OCI-LY1 (cell line): ENCODE data around the gene OTOF.

Source experiments
- H2AFZ ChIP-seq: fragments of 200-600 bp; sonication (generic), shearing (Covaris generic); 2 replicates; pipeline ENCODE4 v1.6.0; 2014; ENCODE audit warnings: antibody characterized with exemption, mild to moderate bottlenecking, low read length
- H3F3A ChIP-seq: fragments of 200-600 bp; sonication (generic), shearing (Covaris generic); 2 replicates; pipeline ENCODE4 v1.6.0; 2014; ENCODE audit warnings: mild to moderate bottlenecking, antibody characterized with exemption, low read length, moderate library complexity; ENCODE audit not compliant: insufficient read depth
- H3K27ac ChIP-seq: fragments of 200-600 bp; sonication (generic); 2 replicates; pipeline ENCODE4 v1.5.1; 2014; ENCODE audit warnings: low read length, mixed run types, mild to moderate bottlenecking, low read depth; ENCODE audit not compliant: poor library complexity, severe bottlenecking
- H3K27me3 ChIP-seq: fragments of 200-600 bp; sonication (generic); 2 replicates; pipeline ENCODE4 v1.6.0; 2014; ENCODE audit warnings: antibody characterized with exemption, mild to moderate bottlenecking, low read length, moderate library complexity; ENCODE audit not compliant: insufficient read depth
- H3K36me3 ChIP-seq: fragments of 200-600 bp; sonication (generic); 2 replicates; pipeline ENCODE4 v1.6.1; 2014; ENCODE audit warnings: mild to moderate bottlenecking, antibody characterized with exemption, low read length, moderate library complexity, mixed read lengths; ENCODE audit not compliant: insufficient read depth
- H3K4me1 ChIP-seq: fragments of 200-600 bp; sonication (generic); 2 replicates; pipeline ENCODE4 v1.5.1; 2014; ENCODE audit warnings: mild to moderate bottlenecking, low read length, moderate library complexity; ENCODE audit not compliant: insufficient read depth, severe bottlenecking
- H3K4me2 ChIP-seq: fragments of 200-600 bp; sonication (generic), shearing (Covaris generic); 2 replicates; pipeline ENCODE4 v1.6.1; 2014; ENCODE audit warnings: low read length
- H3K4me3 ChIP-seq: fragments of 200-600 bp; sonication (generic); 2 replicates; pipeline ENCODE4 v1.5.1; 2014; ENCODE audit warnings: low read length, low read depth, mild to moderate bottlenecking, mixed read lengths; ENCODE audit not compliant: poor library complexity, severe bottlenecking
- H3K79me2 ChIP-seq: fragments of 200-600 bp; shearing (Covaris generic); 2 replicates; pipeline ENCODE4 v1.6.1; 2016; ENCODE audit warnings: mixed run types, low read length, mixed read lengths; ENCODE audit not compliant: insufficient read depth
- H3K9ac ChIP-seq: fragments of 200-600 bp; sonication (generic), shearing (Covaris generic); 2 replicates; pipeline ENCODE4 v1.6.1; 2014; ENCODE audit warnings: mild to moderate bottlenecking, low read length, mixed read lengths
- H3K9me2 ChIP-seq: fragments of 200-600 bp; sonication (generic), shearing (Covaris generic); 2 replicates; pipeline ENCODE4 v1.6.1; 2014; ENCODE audit warnings: low read depth, mild to moderate bottlenecking, low read length, mixed read lengths
- H3K9me3 ChIP-seq: fragments of 200-600 bp; shearing (Covaris generic); 2 replicates; pipeline ENCODE4 v1.6.1; 2014; ENCODE audit warnings: low read length, mixed read lengths
- H4K20me1 ChIP-seq: fragments of 200-600 bp; sonication (generic), shearing (Covaris generic); 2 replicates; pipeline ENCODE4 v1.6.0; 2016; ENCODE audit warnings: mild to moderate bottlenecking, low read length; ENCODE audit not compliant: insufficient read depth
- EZH2 ChIP-seq: fragments of 200-600 bp; sonication (generic), shearing (Covaris generic); IDR thresholded peaks from 2 replicates; pipeline ENCODE4 v1.8.0; 2017; ENCODE audit warnings: borderline replicate concordance, mixed run types, mild to moderate bottlenecking, antibody characterized with exemption, low read length, moderate library complexity, mixed read lengths
- TF ChIP-seq, protein P1 (sequence below): fragments of 200-600 bp; sonication (generic), shearing (Covaris generic); IDR thresholded peaks from 2 replicates; pipeline ENCODE4 v1.5.1; 2017; ENCODE audit warnings: mild to moderate bottlenecking, antibody characterized with exemption, low read length, moderate library complexity, mixed read lengths

Gene OTOF

DNA sequence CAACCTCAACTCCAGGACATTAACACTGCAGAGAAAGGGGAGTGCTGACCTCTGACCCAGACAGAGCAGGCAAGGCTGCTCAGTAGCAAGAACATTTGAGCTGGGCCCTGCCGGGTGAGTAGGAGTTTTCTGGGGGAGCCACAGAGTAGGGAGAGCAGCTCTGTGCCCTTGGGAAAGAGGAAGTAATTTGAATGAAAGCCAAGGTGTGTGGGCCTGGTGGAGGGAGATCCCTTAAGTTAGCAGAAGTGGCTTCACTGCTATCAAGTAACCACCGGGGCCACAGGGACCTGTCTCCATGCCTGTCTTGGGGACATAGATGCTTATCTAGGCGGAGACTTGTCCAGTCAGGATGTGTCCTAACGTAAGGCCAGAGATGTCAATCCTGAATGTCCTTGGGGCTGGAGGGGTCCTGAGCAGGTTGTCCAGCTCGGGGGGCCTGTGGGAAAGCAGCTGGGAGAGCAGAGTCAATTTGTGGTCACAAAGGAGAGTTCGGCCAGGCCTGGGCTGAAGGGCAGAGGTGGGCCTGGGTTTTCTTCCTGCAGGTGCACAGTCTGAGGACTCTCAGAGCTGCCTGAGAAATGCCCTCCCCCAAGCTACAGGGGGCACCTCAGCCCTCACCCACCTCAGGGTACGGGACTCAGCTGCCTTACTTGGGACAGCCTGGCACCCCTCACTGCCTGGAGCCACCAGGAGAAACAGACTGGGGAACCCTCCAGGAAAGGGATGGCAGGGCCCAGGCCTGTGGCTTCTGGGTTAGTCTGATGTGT lies 15.0 kb upstream of the OTOF start:
- no peak for TF ChIP-seq EZH2
- TF ChIP-seq, protein P1, sequence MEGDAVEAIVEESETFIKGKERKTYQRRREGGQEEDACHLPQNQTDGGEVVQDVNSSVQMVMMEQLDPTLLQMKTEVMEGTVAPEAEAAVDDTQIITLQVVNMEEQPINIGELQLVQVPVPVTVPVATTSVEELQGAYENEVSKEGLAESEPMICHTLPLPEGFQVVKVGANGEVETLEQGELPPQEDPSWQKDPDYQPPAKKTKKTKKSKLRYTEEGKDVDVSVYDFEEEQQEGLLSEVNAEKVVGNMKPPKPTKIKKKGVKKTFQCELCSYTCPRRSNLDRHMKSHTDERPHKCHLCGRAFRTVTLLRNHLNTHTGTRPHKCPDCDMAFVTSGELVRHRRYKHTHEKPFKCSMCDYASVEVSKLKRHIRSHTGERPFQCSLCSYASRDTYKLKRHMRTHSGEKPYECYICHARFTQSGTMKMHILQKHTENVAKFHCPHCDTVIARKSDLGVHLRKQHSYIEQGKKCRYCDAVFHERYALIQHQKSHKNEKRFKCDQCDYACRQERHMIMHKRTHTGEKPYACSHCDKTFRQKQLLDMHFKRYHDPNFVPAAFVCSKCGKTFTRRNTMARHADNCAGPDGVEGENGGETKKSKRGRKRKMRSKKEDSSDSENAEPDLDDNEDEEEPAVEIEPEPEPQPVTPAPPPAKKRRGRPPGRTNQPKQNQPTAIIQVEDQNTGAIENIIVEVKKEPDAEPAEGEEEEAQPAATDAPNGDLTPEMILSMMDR, result no peak
- Histone ChIP-seq H3K9me2 (no peaks in the 10 kb centered on the region), H4K20me1 (no peaks in the 10 kb centered on the region), H3K9me3 (no peaks in the 10 kb centered on the region), H3K4me2 (no peak overlapping the region), H3K4me1 (no peaks in the 10 kb centered on the region), H3K36me3 (no peaks in the 10 kb centered on the region), H3K9ac (no peak overlapping the region), H3F3A (no peaks in the 10 kb centered on the region), H3K27me3 (no peaks in the 10 kb centered on the region), H3K4me3 (no peak overlapping the region), H3K79me2 (no peaks in the 10 kb centered on the region), H3K27ac (no peak overlapping the region), H2AFZ (no peak overlapping the region)

- Histone ChIP-seq H4K20me1 (no peaks in the 10 kb centered on the region), H3K36me3 (no peaks in the 10 kb centered on the region), H3K4me2 (no peak overlapping the region), H3K79me2 (no peaks in the 10 kb centered on the region), H3K27me3 (no peaks in the 10 kb centered on the region), H3K4me3 (no peak overlapping the region), H3K27ac (no peak overlapping the region), H3K9me3 (no peaks in the 10 kb centered on the region), H2AFZ (no peak overlapping the region), H3K9ac (no peak overlapping the region), H3F3A (no peaks in the 10 kb centered on the region), H3K9me2 (no peaks in the 10 kb centered on the region), H3K4me1 (no peaks in the 10 kb centered on the region)
- TF ChIP-seq, protein P1, result no peak
- no peak for TF ChIP-seq EZH2
Measured at GRCh38 chr2:26491563-26492167, 13.7 kb upstream of the OTOF start.

GRCh38 chr2:26489213-26489850 lies 11.4 kb upstream of the OTOF start:
- H3K9me2 ChIP-seq, result no peaks in the 10 kb centered on the region
- H2AFZ ChIP-seq, result no peak overlapping the region
- H3K79me2 ChIP-seq, result no peaks in the 10 kb centered on the region
- H3K4me3 ChIP-seq, result no peak overlapping the region
- H3K36me3 ChIP-seq, result no peaks in the 10 kb centered on the region
- H3K4me2 ChIP-seq, result no peak overlapping the region
- no peak overlapping the region for H3K27ac ChIP-seq
- TF ChIP-seq, protein P1, result no peak
- TF ChIP-seq EZH2, result no peak
- no peaks in the 10 kb centered on the region for H4K20me1 ChIP-seq
- no peaks in the 10 kb centered on the region for H3K4me1 ChIP-seq
- no peaks in the 10 kb centered on the region for H3K27me3 ChIP-seq
- no peaks in the 10 kb centered on the region for H3K9me3 ChIP-seq
- H3F3A ChIP-seq, result no peaks in the 10 kb centered on the region
- no peak overlapping the region for H3K9ac ChIP-seq
